Measurements from ENCODE around the gene DHRS1.

The DHRS1 gene

DNA sequence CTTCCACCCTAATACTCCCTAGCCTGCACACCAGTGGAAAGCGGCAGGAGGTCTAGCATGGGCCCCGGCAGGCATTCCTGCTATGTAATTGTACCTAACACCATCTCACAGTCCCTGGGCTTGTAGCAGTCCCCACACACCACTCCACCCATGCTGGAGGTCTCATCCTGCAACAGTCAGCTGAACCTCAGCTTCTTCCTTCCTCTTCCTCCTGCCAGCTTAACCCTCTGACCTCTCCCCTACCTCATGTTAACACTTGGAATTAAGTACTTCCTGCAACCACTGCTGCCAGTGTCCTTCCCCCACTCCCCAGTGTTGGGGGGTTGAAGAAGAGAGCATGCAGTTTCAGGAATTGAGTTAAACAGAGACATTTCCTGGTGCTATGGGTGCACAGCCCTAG, 27.7 kb upstream of the DHRS1 start:
- DNase-seq: no peak

DNA sequence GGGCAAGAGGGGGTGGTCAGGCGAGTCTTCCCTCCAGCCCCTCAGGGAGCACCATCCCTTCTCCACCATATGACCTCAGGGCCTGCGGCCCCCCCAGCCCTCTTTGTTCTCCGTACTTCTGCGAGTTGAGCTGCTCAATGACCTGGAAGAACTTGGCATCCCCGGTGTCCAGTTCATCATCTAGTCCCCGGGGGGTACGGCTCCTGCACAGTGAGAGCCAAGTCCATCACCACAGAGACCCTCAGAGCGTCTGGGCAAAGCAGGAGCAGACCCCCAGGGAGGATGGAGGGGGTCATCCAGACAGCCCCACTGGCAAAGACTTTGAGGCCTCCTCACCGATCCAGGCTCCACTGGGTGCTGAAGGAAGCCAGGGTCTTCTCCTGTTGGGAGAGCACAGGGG, 26.4 kb upstream of the DHRS1 start:
- no peak for DNase-seq

GRCh38 chr14:24325041-24325530, 25.5 kb upstream of the DHRS1 start:
- no peak for DNase-seq

DNA sequence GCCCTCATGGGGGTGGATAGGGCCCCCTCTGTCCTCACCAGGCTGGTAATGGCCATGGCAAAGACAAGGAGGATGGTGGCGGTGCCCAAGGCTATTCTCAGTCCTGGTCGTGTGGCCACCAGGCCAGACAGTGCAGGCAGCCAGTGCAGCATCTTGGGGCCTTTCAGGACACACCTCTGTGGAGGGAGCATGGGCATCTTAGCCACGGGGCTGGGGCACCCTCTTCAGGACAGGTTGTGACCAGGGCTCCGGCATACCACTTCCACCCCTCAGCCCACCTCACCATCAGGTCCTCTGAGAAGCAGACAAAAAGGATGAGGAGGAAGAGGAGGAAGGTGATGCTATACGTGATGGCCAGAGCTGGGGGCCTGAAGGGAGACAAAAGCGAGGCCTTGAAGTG, 24.4 kb upstream of the DHRS1 start:
- no peak for DNase-seq

DNA sequence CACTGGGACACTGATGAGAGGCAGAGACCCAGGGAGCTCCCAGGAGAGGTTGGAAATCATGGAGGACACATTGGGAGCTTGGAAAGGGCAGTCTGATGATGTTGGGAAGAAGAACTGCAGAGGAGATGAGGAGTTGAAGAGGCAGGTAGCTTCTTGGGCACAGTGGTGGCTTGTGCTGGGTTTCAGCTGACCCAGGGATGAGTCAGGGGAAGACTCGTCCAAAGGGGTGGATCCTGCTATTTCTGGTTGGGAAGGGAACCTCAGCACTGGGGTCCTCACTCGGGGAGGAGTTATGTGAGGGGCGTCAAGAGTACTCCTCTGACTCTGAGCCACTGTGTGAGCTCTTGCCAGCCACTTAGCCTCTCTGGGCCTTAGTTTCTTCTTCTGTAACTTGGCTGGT, 23.8 kb upstream of the DHRS1 start:
- DNase-seq: no peak

GRCh38 chr14:24322672-24323071, 23.1 kb upstream of the DHRS1 start:
- DNase-seq: no peak

- DNase-seq: no peak
These were observed 21.8 kb upstream of the DHRS1 start for GRCh38 chr14:24321212-24321975.

DNA sequence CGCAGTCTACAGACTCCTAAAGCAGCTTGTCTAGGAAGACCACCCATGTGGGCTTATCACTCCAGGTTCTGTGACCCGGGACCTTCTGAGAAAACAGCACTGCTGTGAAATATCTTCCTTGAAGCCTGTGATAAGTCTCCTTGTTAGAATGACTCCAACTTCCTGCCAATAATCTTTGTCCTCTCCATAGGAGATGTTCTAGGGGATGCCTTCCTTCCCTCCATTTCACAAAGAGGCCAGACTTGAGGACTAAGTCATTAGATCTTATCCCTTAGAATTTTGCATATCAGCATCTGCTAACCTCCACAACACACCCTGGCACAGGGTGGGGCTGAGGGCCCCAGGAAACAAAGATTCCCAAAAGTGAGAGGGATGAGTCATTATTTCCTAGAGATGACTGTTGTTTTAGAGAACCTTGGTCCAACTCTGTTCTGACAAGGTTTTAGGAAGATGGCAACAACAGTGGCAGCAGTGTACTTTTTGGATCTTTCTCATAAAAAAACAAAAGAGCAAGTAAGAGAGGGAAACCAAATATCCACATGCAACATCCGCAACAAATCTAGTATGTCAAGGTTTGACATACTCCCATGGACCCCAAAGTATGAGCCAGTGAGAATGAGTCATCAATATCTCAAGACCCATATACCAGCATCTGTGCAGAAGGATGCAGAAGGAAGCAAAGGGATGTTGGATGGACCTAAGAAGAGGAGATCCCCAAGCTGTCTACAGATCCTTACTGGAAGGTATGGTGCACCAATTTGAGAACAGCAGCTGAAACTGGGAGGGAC, 17.8 kb upstream of the DHRS1 start:
- no peak for DNase-seq

GRCh38 chr14:24316597-24316950, 17.0 kb upstream of the DHRS1 start:
- no peak for DNase-seq

DNA sequence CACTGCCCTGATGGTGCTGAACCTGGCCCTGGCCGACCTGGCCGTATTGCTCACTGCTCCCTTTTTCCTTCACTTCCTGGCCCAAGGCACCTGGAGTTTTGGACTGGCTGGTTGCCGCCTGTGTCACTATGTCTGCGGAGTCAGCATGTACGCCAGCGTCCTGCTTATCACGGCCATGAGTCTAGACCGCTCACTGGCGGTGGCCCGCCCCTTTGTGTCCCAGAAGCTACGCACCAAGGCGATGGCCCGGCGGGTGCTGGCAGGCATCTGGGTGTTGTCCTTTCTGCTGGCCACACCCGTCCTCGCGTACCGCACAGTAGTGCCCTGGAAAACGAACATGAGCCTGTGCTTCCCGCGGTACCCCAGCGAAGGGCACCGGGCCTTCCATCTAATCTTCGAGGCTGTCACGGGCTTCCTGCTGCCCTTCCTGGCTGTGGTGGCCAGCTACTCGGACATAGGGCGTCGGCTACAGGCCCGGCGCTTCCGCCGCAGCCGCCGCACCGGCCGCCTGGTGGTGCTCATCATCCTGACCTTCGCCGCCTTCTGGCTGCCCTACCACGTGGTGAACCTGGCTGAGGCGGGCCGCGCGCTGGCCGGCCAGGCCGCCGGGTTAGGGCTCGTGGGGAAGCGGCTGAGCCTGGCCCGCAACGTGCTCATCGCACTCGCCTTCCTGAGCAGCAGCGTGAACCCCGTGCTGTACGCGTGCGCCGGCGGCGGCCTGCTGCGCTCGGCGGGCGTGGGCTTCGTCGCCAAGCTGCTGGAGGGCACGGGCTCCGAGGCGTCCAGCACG, 16.4 kb upstream of the DHRS1 start:
- DNase-seq: no peak

DNA sequence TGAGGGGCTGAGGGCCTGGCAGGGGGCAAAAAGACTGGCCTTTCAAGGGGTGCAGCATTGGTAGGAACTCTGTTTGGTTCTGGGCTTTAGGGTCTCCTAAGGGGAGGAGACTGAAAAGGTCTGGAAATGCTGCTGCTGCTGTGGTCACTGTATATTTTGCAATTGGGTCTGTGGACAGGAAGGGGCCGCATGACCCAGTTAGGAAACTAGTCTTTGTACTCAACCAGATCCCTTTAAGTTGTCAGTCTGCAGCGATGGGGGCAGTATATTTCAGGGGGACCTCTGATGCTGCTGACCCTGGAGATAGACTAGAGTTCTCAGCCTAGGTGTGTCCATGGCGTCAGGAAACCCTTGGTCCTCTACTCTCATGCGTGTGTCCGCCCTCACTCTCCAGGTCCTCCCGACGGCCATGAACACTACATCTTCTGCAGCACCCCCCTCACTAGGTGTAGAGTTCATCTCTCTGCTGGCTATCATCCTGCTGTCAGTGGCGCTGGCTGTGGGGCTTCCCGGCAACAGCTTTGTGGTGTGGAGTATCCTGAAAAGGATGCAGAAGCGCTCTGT, 15.7 kb upstream of the DHRS1 start:
- no peak for DNase-seq

DNA sequence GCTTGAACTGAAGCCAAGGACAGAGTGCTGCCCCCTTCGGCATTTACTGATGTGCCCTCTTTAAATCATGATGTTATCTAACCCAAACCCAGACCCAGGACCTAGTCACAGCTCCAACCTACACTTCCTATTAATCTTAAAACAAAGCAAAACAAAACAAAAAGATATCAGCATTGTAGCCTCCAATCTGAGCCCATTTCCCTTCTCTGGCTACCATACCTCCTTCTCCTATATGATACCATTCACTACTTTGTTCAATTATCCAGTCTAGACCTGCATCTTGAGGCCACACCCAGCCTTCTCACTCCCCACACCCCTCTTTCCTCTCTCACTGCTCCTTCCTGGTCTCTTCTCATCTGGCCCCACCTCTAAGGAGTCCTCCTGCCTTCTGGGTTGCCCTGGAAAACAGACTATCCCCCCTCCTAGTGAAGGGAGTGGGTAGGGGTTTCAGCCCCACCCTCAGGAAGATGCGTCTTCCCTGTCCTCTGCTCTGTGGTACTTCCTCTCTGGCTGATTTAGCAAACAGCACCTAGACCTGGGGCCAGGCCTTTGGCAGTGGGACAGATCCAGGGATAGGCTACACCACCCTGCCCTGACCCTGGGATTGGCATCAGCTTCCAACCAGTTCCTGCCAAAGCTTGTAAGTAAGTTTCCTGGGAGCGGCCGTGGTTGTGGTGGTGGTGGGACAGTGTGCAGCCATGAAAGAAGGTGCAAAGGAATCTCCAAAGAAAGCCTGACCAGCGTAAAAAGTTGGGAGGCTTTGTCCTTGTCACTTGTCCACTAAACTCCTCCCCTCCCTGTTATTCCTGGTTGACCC, 15.0 kb upstream of the DHRS1 start:
- no peak for DNase-seq

GRCh38 chr14:24313913-24314312, 14.3 kb upstream of the DHRS1 start:
- DNase-seq: no peak

- DNase-seq: no peak
These were observed 13.3 kb upstream of the DHRS1 start for GRCh38 chr14:24312736-24313507.

DNA sequence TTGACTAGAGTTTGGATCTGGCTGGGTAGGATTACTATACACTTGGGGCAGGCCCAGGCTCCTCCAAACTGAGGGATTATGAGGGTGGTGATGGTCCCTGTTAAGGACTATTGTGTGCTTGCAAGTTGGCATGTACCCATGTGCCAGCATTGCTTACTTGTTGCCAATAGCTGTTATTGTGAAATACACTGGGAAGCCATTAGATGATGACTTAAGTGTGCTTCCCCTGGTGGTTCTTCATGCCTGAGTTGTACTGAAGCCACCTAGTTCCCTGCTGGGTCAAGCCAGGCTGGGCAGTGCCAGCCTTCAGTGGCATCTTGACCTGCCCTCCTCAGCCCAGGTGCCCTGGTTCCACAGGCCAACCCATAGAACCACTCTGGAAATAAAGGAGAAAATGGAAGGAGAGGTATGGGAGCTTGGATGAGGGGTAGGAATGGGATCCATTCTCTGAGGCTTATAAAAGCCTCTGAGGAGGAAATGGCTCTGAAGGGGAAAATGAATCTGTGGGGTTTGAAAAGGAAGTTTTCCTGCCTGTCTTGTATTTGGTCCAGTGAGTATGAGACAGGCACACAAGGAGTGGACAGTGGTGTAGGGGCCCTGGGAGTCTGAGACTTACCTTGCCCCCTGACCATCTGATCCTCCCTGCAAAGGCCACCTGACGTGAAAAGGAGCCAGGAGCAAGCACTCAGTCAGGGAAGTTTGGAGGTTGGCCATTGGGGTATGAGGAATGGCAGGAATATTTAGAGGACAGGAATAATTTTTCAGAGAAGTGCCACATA, 12.4 kb upstream of the DHRS1 start:
- no peak for DNase-seq

DNA sequence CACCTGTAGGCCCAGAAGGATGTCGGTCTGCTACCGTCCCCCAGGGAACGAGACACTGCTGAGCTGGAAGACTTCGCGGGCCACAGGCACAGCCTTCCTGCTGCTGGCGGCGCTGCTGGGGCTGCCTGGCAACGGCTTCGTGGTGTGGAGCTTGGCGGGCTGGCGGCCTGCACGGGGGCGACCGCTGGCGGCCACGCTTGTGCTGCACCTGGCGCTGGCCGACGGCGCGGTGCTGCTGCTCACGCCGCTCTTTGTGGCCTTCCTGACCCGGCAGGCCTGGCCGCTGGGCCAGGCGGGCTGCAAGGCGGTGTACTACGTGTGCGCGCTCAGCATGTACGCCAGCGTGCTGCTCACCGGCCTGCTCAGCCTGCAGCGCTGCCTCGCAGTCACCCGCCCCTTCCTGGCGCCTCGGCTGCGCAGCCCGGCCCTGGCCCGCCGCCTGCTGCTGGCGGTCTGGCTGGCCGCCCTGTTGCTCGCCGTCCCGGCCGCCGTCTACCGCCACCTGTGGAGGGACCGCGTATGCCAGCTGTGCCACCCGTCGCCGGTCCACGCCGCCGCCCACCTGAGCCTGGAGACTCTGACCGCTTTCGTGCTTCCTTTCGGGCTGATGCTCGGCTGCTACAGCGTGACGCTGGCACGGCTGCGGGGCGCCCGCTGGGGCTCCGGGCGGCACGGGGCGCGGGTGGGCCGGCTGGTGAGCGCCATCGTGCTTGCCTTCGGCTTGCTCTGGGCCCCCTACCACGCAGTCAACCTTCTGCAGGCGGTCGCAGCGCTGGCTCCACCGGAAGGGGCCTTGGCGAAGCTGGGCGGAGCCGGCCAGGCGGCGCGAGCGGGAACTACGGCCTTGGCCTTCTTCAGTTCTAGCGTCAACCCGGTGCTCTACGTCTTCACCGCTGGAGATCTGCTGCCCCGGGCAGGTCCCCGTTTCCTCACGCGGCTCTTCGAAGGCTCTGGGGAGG, 11.3 kb upstream of the DHRS1 start, which contains the start of gene LTB4R:
Gene LTB4R (plus strand): TSS at position 857 of the 959 bp plus-strand sequence. CDS start 4,150 bp downstream, outside the sequence.
- DNase-seq: no peak

DNA sequence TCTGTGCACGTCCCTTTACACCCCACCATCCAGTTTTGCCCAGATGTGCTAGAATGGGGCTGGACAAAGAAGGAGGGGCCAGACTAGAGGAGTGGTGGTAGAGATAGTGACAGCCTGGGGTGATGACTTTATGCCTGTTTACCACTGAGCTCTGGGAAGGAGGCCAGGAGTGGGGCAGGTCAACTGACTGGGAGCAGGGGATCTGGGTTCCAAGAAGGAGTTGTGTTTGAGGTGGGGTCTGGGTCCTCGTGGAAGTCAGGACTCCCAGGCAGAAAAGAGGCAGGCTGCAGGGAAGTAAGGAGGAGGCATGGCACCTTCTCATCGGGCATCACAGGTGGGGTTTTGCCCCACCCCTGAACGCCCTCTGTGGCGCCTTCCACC, 10.7 kb upstream of the DHRS1 start:
- DNase-seq: no peak

DNA sequence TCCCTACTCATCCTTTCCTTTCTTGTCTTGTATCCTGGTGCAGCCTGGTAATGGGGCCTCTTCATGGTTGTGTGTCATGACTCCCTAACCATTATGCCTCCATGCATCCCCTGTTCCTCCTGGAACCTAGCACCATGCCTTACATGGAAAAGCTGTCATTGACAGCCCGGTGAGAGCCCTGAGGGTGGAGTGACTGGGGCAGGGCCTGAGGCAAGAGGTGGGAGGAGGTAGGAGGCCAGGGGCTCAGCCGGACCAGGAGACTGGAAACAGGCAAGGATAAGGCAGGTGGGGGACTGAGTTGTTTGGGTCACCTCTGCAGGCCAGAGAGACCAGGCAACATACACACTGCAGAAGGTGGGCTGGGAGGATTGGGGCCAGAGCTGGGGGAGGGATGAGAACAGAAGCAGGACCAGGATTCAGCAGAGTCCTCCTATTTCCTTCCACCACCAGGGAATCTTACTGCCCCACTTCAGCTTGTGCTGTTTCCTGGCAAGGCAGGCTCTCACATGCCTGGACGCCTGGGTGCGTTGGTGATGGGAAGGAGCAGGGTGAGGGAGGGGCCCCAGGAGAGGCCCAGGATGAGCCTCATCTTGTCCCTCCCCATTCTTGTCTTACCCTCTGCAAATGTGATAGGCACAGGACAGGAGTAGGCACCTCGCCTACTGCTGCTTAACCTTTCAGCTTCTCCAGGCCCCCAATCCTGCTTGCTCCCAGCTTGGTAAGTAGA, 10.1 kb upstream of the DHRS1 start, which contains the start of gene LTB4R2:
Gene LTB4R2 (plus strand): TSS at position 603 of the 727 bp plus-strand sequence. CDS start 525 bp downstream, outside the sequence.
- DNase-seq: no peak
